ENCODE measurements around the gene EDRF1.
A peak's percentile ranks its signal among the peaks of the same experiment; 100 is the strongest.

The EDRF1 gene

DNA sequence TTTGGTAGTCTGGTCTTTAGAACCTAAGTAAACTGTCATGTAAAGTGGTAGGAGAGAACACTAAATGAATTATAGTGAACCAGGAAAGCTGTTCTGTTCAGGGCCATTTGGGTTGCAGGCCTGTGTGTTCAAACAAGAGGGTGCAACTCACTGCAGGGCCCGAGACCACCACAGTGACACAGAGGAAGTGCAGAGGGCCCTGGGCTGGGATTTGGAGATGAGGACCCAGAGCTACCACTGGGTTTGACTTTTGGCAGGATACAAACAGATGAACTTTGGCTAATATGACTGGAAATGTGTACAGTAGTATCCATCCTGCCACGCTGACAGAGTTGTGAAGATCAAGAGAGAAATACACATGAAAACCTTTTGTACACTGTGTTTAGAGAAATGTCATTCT is 46.3 kb downstream of the EDRF1 start:
- DNase-seq (ENCODE audit: low read depth in 2 of 2) = no peak

DNA sequence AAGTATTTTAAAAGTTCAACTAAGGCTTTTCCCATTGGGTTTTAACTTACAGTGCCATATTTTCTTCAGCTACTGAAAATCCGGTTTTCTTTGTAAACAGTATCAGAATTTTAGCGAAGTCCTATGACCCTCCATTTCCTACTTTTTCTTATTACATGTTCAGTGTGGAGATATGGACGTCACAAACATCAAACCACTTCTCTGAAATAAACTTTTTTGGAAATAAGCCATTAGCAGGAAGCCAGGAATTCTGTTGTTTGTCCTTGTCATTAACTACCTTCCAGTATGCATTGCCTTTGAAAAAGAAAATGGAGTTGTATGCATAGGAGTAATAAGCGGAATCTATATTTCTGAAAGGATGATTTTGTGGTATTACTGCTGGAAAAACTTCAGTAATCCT is 47.0 kb downstream of the EDRF1 start:
- DNase-seq (ENCODE audit: low read depth in 2 of 2) = no peak

DNA sequence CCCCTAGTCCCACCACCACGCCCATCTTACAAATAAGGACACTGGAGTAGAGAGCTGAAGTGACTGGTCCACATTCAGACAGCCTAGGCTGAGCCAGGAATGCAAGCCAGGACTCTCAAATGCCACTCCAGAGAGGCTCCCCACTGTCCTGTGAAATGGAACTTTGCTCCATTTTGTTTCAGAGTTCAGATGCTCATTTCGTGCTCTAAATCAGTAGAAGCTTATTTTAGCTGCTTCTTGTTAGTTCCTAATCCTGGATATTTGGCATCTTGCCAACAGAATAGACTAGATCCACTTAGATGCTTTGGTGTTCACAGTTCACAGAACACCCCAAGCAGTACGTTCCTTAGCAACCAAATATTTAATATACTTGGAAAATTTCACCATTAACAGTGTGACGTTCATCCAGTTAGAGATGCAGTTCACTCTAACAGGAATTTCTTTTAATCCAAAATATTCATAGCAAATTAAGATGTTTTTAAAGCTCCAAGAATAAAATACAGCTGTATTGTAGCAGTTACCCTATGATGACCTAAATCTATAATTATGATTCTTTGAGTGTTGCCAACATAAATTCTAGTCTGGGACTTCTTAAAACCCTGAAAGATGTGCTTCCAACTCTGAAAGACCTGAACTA is 48.8 kb downstream of the EDRF1 start:
- peak in 1 of 2 experiments; percentile 1 for DNase-seq (ENCODE audit: low read depth in 2 of 2)

DNA sequence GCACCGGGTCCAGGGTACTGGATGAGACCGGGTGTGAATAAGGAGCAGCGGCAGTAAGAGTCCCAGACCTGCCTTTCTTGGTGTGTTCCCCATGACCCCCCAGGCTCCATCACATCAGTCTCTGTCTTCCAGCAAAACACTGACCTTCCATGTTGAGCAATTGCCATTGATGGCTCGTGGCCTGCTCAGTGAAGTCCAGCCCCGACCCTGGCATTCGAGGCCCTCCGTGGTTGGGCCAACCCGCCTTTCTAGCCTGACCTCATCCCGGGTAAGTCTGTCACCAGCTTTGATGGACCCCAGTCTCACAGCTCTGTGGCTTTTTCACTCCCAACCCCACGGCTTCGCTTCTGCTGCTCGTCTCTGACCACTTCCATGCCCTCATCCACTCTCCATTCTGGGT is 49.7 kb downstream of the EDRF1 start:
- DNase-seq (ENCODE audit: low read depth in 2 of 2) = no peak

DNA sequence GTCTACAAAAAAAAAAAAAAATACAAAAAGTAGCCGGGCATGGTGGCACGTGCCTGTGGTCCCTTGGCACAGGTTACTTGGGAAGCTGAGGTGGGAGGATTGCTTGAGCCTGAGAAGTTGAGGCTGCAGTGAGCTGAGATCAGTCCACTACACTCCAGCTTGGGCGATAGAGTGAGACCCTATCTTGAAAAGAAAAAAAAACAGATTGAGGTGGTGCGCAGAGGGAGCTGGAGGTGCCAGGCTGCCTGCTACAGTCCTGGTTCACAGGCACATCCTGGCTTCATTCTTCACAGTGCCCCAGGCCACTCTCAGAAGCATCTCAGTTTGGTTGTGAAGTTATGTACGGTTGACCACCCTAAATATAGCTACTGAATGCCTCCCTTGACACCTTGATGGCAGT is 51.3 kb downstream of the EDRF1 start:
- DNase-seq (ENCODE audit: low read depth in 2 of 2) = no peak

DNA sequence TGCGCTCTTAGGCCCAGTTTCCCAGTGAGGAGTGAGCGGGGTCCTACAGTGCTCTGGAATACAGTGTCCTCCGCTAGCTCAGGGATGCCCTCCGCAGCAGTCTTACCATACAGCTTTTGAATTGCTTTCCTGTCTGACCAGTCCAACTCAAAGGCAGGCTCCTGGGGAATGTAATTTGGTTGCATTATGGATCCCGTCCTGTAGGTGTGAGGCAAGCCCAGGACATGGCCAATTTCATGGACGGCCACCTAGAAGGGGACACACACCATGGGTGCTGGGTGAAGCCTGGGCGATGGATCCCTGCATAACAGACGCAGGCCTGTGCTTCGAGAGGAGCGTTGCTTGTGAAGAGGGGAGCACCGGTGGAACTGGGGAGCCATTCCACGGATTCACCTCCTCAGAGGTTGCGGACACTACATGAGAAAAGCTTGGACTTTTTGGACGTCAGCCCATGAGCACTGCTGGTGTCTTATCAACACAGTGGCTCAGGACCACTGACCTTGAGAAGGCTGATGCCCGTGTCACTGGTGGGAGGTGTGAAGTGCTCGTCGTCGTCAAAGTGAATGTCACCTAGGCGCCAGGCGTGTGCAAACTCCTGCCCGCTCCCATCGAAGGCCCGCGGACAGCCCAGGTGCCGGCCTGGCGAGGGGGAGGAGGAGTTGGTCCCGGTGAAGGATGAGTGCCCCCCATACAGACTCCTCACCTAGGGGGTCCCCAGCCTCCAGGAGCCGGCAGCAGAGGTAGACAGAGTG is 52.8 kb downstream of the EDRF1 start:
- DNase-seq (ENCODE audit: low read depth in 2 of 2) = no peak

DNA sequence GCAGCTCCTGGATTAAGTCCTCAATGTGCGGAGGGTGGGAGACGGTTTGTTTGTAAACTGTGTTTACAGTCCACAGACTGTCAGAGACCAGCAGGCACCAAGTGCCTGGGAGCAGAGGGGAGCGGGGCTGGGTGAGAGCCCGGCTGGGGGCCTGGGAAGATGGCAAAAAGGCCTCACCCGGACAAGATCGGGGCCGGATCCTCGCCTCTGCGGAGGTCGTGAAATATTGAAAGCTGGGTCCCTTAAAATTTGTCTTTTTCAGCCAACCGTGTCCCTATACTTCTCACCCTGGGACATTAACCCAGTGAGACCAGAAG is 53.3 kb downstream of the EDRF1 start:
- no peak for DNase-seq (ENCODE audit: low read depth in 2 of 2)

DNA sequence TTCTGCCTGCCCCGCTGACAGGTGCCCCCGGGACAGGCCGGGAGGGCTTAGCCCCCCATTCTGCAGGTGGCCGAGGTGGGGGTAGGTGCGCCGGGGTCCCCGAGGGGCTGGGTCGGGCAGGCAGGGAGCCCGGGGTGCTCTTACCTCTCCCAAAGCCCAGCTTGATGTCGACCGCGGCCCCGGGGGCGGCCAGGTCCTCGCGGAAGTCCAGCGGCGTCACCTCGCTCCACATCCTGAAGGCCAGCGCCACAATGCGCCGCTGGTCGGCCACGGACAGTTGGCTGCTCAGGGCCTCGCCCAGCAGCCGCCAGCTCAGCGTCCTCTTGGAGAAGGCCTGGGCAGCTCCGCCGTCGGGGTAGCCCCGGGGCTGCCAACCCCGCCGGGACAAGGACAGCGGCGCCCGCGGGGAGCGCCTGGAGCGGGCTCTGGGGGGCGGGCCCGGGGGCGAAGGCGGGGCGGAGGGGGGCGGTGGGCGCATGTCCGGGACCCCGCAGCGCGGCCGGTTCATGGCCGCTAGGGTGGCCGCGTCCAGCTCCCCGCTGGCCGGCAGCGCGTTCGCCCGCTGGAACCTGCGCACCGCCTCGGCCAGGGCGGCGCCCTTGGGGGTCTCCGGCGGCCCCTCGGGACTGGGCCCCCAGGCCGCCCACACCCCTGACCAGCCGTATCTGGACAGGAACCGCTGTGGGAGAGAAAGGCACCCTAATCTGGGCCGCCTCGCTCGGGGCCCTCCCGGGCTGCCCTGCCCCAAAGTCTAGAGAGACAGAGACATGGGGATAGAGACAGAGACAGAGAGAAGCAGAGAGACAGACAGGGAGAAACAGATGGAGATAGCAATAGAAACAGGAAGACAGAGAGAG is 54.4 kb downstream of the EDRF1 start:
- no peak for DNase-seq (ENCODE audit: low read depth in 2 of 2)

DNA sequence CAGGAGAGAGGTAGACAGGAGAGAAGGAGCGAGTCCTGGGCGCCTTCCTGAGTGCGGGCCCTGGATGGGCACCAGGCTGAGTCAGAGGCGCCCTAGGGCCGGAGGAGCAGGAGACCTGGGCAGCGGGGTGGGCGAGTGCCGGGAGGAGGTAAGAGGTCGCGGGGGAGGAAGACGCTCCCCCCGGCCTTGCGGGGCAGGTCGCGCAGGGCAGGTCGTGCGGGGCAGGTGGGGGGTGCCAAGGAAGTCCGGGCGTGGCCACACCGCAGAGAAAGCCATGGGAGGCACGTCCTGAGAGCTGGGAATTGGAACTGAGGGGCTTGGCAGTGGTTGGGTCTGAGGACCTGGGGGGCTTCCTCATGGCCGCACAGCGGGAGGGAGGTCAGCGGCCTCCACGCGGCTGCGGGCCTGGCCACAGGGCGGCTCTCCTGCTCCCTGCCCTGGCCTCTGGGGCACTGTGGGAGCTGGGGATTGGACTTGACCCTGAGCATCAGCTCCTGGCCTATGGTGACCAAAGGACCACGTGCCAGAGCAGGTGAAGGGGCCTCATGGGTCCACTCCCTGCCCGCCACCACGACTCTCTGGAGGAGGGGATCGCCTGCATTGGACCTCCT is 55.2 kb downstream of the EDRF1 start:
- DNase-seq (ENCODE audit: low read depth in 2 of 2) = no peak

DNA sequence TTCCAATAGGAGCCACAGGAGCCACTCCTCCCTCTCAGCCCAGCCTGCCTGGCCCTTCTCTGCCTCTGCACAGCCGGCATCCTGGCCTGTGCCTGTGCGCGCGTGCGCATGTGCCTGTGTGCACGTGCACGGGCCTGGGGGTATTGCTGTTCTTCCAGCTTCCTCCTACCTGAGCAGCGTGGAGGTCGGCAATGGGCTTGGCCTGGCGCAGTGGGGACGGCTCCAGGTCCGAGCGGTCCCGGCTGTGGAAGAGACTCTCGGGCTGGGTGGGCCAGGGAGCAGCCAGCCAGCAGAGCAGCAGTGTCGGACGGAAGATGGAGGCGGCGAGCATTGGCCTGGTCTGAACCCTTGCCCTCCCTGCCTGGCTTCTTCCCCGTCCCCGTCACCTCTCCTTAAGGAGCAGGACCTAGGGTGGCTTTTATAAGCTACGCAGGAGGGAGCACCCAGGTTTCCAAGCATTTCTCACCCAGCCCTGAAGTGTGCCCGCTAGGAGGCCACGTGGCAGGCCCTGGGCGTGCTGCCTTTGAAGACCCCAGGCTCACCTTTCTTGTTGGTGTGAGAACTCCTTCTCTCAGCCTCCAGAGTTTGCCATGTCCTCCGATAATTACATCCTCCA is 56.1 kb downstream of the EDRF1 start, which contains the start of gene MMP21:
Gene MMP21 (minus strand): TSS at position 331 of the 616 bp plus-strand sequence. CDS start 0 bp downstream, at position 331.
- no peak for DNase-seq (ENCODE audit: low read depth in 2 of 2)

DNA sequence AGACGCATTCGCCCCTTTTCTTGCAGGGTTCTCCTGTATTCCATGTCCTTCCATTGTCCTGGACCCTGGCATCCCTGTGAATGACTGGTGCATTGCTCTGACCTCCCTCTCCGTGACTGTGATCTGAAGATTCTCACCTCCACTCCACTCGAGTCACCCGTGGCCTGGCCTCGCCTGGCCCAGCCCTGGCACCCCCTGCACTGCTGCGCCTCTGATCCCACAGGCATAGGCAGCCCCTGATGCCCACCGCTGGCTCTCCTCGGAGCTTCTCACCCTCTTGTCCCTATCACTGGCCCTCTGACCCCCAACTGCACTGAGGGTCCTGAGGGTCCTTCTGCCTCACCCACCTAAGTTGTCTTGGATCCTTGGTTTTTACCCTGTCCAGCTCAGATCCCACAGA is 58.3 kb downstream of the EDRF1 start:
- no peak for DNase-seq (ENCODE audit: low read depth in 2 of 2)

DNA sequence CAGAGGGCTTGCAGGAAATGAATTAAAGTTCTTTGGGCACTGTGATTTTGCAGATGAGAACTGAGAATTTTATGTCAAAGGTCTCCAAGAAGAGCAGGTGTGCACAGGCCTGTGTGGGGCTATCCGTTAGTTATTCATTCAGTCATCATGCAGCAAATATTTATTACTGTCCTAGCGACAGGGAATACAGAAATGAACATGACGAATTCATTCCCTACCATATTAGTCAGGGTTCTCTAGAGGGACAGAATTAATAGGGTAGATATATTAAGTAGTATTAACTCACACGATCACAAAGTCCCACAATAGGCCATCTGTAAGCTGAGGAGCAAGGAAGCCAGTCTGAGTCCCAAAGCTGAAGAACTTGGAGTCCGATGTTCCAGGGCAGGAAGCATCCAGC is 59.0 kb downstream of the EDRF1 start:
- DNase-seq (ENCODE audit: low read depth in 2 of 2) = no peak

DNA sequence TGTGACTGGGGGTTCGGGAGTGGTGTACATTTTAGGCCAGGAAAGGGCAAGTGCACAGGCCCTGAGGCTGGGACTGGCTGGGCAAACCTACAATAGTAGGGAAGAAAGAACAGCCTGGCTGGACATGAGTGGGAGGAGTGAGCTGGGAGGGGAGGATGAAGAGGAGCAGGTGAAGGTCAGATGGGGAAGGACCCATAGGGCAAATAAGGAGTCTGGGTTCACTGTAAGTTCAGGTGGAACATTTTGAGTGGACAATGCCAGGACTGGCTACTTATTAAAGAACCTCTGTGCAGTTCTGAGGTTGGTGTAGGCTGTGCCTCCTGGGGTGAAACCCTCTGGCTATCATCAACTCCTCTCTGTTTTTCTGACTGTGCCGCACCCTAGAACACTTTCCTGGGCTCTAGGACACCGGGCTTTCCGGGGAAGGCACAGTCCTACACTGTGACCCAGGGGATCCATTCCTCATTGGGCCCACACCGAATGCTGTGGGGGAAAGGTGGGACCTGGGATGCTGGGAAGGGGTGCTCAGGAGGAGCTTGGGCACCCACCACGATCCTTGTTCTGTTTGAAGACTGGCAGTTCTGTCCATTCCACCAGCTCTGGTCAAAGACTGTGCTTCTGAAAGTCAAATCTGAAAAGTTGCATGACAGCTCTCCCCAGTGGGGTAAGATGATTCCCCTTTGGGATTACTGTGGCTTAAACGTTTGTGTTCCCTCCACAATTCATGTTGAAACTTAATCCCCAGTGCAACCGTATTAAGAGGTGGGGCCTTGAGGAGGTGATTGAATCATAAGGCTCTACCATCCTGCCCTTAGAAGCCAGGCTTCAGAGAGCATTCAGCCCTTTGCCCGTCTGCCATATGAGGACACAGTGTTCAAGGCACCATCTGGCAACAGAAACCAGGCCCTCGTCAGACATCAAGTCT is 60.2 kb downstream of the EDRF1 start:
- no peak for DNase-seq (ENCODE audit: low read depth in 2 of 2)

DNA sequence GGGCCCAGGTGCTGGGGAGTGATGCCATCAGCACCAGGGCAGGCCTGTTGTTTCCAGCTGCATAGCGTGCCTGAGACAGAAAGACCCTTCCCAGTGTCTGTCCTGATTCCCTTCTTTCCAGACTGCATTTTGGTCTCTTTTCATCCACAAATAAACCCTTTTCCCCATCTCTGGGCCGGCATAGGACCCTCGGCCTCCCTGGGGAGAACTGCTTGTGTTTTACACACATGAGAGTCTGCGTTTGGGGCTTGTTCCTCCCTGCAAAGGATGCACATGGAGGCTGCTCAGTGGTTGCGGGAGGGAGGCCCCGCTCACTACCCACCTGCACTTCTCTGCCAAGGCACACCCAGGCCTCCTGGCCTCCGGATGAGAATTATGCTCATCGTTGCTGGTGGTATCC is 61.9 kb downstream of the EDRF1 start:
- DNase-seq (ENCODE audit: low read depth in 2 of 2) = no peak

DNA sequence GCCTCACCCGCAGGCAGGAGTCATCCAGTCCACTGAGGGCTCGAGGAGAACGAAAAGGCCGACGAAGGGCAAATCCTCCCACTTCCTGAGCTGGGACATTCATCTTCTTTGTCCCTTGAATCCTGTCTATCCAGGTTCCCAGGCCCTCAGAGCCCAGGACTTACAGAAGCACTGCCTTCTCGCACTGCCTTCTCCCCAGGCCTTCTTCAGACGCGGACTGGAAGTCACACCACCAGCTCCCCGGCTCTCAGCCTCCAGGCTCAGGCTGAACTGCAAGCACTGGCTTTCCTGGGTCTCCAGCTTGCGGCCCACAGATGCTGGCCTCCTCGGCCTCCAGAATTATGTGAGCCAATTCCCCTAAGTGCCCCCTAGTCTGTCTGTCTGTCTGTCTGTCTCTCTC is 62.5 kb downstream of the EDRF1 start:
- DNase-seq (ENCODE audit: low read depth in 2 of 2) = no peak

DNA sequence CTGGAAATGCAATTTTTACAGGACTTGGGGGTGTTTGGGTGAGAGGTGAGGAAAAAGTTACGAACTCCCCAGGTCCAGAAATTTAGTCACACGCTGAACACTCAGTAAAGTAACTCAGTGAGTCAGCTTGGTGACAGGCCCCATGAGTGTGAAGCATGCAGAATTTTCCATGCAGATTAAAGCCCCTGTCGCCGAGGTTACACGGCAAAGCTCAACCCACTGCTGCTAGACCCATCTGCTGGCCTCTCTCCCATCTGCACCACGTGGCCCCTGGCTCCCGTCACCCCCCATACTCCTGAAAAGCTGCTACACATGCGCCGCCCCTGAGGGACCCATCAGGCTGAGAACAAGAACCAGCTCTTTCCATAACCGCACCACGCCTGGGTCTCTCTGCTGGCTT is 63.1 kb downstream of the EDRF1 start:
- DNase-seq (ENCODE audit: low read depth in 2 of 2) = no peak

DNA sequence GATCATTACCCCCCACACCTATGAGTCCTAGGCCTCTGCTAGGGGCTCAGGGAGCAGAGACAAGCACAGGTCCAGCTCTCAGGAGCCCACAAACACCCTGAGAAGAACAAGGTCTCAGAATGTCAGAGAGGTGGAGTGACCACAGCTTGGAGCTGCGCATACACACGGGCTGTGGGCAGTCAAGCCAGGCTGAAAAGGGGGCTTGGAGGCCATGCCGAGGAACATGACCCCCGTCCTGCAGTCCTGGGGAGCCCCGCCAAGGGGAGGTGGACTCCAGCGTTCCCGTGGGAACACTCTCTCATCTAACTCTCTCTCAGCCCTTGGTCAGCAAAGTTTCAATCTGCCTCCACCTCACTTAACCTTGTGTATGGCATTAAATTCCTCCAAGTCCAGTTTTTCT is 63.9 kb downstream of the EDRF1 start:
- DNase-seq (ENCODE audit: low read depth in 2 of 2) = no peak

DNA sequence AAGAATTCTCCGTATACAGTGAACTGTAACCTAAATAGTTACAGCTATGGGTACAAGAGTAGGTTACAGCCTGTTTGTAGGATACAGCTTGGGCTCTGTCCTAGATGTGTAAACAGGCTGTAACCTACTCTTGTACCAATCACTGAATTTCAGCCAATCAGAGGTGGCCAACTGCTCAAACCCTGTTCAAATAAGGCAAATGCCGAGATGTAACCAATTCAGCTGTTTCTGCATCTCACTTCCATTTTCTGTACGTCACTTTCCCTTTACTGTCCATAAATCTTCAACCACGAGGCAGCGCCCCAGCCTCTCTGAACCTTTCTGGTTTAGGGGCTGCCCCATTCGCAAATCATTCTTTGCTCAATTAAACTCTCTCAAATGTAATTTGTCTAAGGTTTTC is 64.4 kb downstream of the EDRF1 start:
- DNase-seq (ENCODE audit: low read depth in 2 of 2) = no peak

DNA sequence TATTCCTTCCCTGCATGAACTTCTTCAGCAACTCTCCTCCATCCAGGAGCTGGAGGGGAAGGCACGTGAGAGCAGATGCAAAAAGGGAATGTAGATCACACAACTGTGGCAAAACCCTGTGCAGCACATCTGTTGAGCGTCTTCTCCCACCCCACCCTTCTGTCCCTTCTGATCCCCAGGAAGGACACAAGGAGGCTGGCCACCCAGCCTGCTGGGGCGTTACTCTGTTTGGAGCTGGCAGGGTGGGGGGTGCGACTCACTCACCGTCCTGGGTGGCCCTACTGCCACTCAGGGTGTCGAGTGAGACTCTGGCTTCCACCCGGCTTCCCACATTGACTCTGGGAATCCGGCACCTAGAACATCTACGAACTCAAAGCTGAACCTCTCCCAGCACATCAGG is 66.3 kb downstream of the EDRF1 start:
- no peak for DNase-seq (ENCODE audit: low read depth in 2 of 2)

DNA sequence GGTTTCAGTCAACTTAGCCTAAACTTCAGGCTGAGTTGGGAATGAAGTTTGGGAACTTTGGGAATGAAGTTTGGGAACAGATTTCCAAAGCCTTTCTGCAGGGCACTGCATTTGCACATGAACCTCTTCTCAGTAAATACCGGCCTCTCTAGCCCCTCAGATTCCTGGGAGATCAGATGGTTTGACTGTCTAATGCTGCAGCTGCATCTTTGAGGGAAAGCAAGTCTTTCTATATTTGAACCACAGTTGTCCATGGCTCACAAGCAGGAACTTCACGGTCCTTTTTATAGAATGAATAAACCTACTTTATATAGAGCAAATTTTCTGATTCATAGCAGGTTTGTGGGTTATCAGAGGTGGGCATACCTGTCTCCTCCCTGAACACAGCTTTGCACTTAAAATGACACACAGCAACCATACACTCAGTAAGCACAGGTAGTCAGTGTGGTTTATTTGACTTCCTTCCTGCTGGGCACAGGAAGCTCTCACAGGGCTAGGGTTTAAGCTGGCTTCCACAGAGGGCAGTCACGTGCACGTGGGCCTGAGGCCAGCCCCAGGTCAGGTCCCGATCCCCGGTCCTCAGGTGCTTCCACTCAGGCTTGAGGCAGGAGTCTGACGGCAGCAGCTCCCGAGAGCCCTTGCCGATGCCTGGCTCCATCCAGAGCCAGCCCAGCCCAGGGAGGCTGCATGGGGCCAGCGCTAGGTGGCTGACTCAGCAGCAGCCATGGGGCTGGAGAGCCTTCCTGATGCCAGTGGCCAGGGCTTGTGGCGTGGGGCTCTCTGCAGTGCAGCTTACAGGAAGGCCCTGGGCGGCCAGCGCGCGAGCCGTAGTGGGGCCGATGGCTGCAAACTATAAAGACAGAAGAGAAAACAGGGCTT is 68.9 kb downstream of the EDRF1 start:
- DNase-seq (ENCODE audit: low read depth in 2 of 2) = no peak

All from fibroblast of skin of left biceps (primary cell).